Upper lobe of left lung (tissue), 4 donors: ENCODE results near the gene RNF207.

Experiments used
- EP300 ChIP-seq, 4 donors: sonication (generic); formaldehyde crosslinking; IDR thresholded peaks; one replicate each; pipeline ENCODE4 v1.5.1; 2017; ENCODE audit warnings: antibody characterized with exemption in 4 of 4, control low read depth in 2 of 4
- POLR2A ChIP-seq, 4 donors: fragments of 450-650 bp; IDR thresholded peaks; one replicate each; pipeline ENCODE4 v1.5.1; 2016 to 2017; ENCODE audit warnings: antibody characterized with exemption in 4 of 4, mild to moderate bottlenecking in 2 of 4

GRCh38 chr1:6235296-6235677 lies 29.4 kb downstream of the RNF207 start:
- TF ChIP-seq POLR2A (IDR thresholded peaks at IDR 0.05) (no peak), EP300 (IDR thresholded peaks at IDR 0.05) (no peak)
